Vein endothelial cell (primary cell): ENCODE measurements around the gene HOXA13. TPM values are rescaled to one million over a fixed set of nuclear protein-coding genes. Genes with fewer than 3 reads are reported as not detected.

Experiments
- small RNA-seq: library from RNA; depleted of rRNA; stranded (forward); fragments of <200 nt; gene quantifications from one replicate; pipeline ENCODE3, GENCODE V24; 2012
- total RNA-seq: library from RNA; depleted of rRNA; stranded (reverse); fragments of >200 nt; gene quantifications from 2 replicates; pipeline ENCODE4 v1.2.3, GENCODE V29; 2012

HOXA13 gene
- total RNA-seq, result not detected in 2 replicates

GRCh38 chr7:27199849-27200760 is at the start of gene HOXA13:
Gene HOXA13, minus strand, starts transcription at chr7:27200091. Its CDS starts 14 bp downstream, at chr7:27200077.

GRCh38 chr7:27242555-27243339 is 42.9 kb upstream of the HOXA13 start, which contains the start of gene EVX1:
Gene EVX1, plus strand, starts transcription at chr7:27242802. Its CDS starts 229 bp downstream, at chr7:27243031.

GRCh38 chr7:27185013-27185853 is 14.7 kb downstream of the HOXA13 start, which contains the start of gene HOXA11:
Gene HOXA11, minus strand, starts transcription at chr7:27185232. Its CDS starts 88 bp downstream, at chr7:27185144.

GRCh38 chr7:27173956-27174873 is 25.7 kb downstream of the HOXA13 start, which contains the start of gene HOXA10:
Gene HOXA10, minus strand, starts transcription at chr7:27174320. Its CDS starts 14 bp downstream, at chr7:27174306.

GRCh38 chr7:27165089-27165995 is 34.5 kb downstream of the HOXA13 start, which contains the start of gene HOXA9:
Gene HOXA9, minus strand, starts transcription at chr7:27165537. Its CDS starts 80 bp downstream, at chr7:27165457.

GRCh38 chr7:27156508-27156898 is 43.4 kb downstream of the HOXA13 start, which contains the start of gene HOXA7:
Gene HOXA7, minus strand, starts transcription at chr7:27156675. Its CDS starts 130 bp downstream, at chr7:27156545.

GRCh38 chr7:27151931-27152815 is 47.7 kb downstream of the HOXA13 start, which contains the start of gene HOXA3:
Gene HOXA3, minus strand, starts transcription at chr7:27152583. Its CDS starts 41,943 bp downstream, at chr7:27110640.

GRCh38 chr7:27147199-27148030 is 52.5 kb downstream of the HOXA13 start, which contains the start of gene HOXA6:
Gene HOXA6, minus strand, starts transcription at chr7:27147774. Its CDS starts 25 bp downstream, at chr7:27147749.

Small RNAs within 50 kb of the gene (small RNA-seq; reads per million reads assigned to genes)
- gene AC004080.5 (not detected), gene RF02140 (not detected), gene RF02141 (not detected)

Other genes with a start within 250 kb of the HOXA13 start
- gene HOXA1, start 104.1 kb downstream of the HOXA13 start, total RNA-seq, result 0.96 and 1.6 TPM in 2 replicates
- 1.1 and 1.3 TPM in 2 replicates for gene HOXA2, start 97.4 kb downstream of the HOXA13 start, total RNA-seq
- gene HOXA4, start 69.3 kb downstream of the HOXA13 start, total RNA-seq, result 1.4 and 1.6 TPM in 2 replicates
- 5.9 and 13.6 TPM in 2 replicates for gene HOXA5, start 56.4 kb downstream of the HOXA13 start, total RNA-seq
- 4.0 and 4.6 TPM in 2 replicates for gene HOXA6, start 52.3 kb downstream of the HOXA13 start, total RNA-seq
- 1.1 and 6.5 TPM in 2 replicates for gene HOXA3, start 47.5 kb downstream of the HOXA13 start, total RNA-seq
- 5.1 and 5.6 TPM in 2 replicates for gene HOXA7, start 43.4 kb downstream of the HOXA13 start, total RNA-seq
- gene HOXA9, start 34.6 kb downstream of the HOXA13 start, total RNA-seq, result 10.8 and 18.2 TPM in 2 replicates
- gene HOXA10, start 25.8 kb downstream of the HOXA13 start, total RNA-seq, result 6.2 and 7.5 TPM in 2 replicates
- 1.1 and 2.9 TPM in 2 replicates for gene HOXA11, start 14.9 kb downstream of the HOXA13 start, total RNA-seq
- gene EVX1, start 42.7 kb upstream of the HOXA13 start, total RNA-seq, result not detected in 2 replicates